ENCODE data around the gene TMEM86B. TPM values are rescaled to one million over a fixed set of nuclear protein-coding genes. Genes with fewer than 3 reads are reported as not detected.
A peak's percentile ranks its signal among the peaks of the same experiment; 100 is the strongest.

Gene TMEM86B
- total RNA-seq, 1 donor from 2014 or later: 7.7 TPM

GRCh38 chr19:55178781-55179599 lies 49.6 kb downstream of the TMEM86B start:
- DNase-seq: peak; percentile 98
- Mint-ChIP-seq H3K4me1 (peaks cover 20% of the 10 kb centered on the region), H3K36me3 (ENCODE audit: low read depth) (no peaks in the 10 kb centered on the region), H3K27ac (peak overlapping the region; percentile 63), H3K4me3 (peak overlapping the region; percentile 79), H3K9me3 (peaks cover 6% of the 10 kb centered on the region), H3K27me3 (peaks cover 50% of the 10 kb centered on the region)
- intact Hi-C loops (cut with micrococcal nuclease): loop anchor here (1.0 kb wide), 1 partner anchor 13 kb away; the partner anchor contains the start of gene DNAAF3

Other genes with a start within 250 kb of the TMEM86B start
- gene GP6, start 190.5 kb downstream of the TMEM86B start, total RNA-seq: 0.17 and 0.42 TPM in 2 replicates
- gene RDH13, start 165.6 kb downstream of the TMEM86B start, total RNA-seq: 21.7 and 23.2 TPM in 2 replicates
- gene EPS8L1, start 152.9 kb downstream of the TMEM86B start, total RNA-seq: 3.7 and 3.9 TPM in 2 replicates
- gene PPP1R12C, start 111.1 kb downstream of the TMEM86B start, total RNA-seq: 103 and 104 TPM in 2 replicates
- 0.36 and 0.51 TPM in 2 replicates for gene TNNT1, start 79.6 kb downstream of the TMEM86B start, total RNA-seq
- gene TNNI3, start 71.0 kb downstream of the TMEM86B start, total RNA-seq: not detected in 2 replicates
- not detected in 2 replicates for gene DNAAF3, start 62.1 kb downstream of the TMEM86B start, total RNA-seq
- gene SYT5, start 48.5 kb downstream of the TMEM86B start, total RNA-seq: not detected in 2 replicates
- gene PTPRH, start 19.3 kb downstream of the TMEM86B start, total RNA-seq: not detected in 2 replicates
- gene PPP6R1, start 30.3 kb upstream of the TMEM86B start, total RNA-seq: 196 and 216 TPM in 2 replicates
- 63.9 and 68.3 TPM in 2 replicates for gene HSPBP1, start 51.3 kb upstream of the TMEM86B start, total RNA-seq
- 5.9 and 7.9 TPM in 2 replicates for gene BRSK1, start 55.2 kb upstream of the TMEM86B start, total RNA-seq
- 0.28 and 0.69 TPM in 2 replicates for gene TMEM150B, start 96.6 kb upstream of the TMEM86B start, total RNA-seq
- gene KMT5C, start 111.1 kb upstream of the TMEM86B start, total RNA-seq: 31.3 and 32.2 TPM in 2 replicates
- gene COX6B2, start 126.0 kb upstream of the TMEM86B start, total RNA-seq: 0.26 TPM in 1 of 2 replicates, not detected in the other
- not detected in 2 replicates for gene GARIN5B, start 134.5 kb upstream of the TMEM86B start, total RNA-seq
- 0.21 TPM in 1 of 2 replicates, not detected in the other for gene IL11, start 141.7 kb upstream of the TMEM86B start, total RNA-seq
- gene TMEM190, start 148.1 kb upstream of the TMEM86B start, total RNA-seq: not detected in 2 replicates
- 9.7 and 11.3 TPM in 2 replicates for gene TMEM238, start 155.5 kb upstream of the TMEM86B start, total RNA-seq
- gene RPL28, start 157.2 kb upstream of the TMEM86B start, total RNA-seq: 1,992 and 2,022 TPM in 2 replicates
- gene UBE2S, start 179.0 kb upstream of the TMEM86B start, total RNA-seq: 227 and 248 TPM in 2 replicates
- not detected in 2 replicates for gene SHISA7, start 214.5 kb upstream of the TMEM86B start, total RNA-seq
- gene ISOC2, start 232.9 kb upstream of the TMEM86B start, total RNA-seq: 34.2 and 35.2 TPM in 2 replicates
- not detected in 2 replicates for gene C19orf85, start 236.0 kb upstream of the TMEM86B start, total RNA-seq
- gene ZNF628, start 247.9 kb upstream of the TMEM86B start, total RNA-seq: 8.8 and 10.0 TPM in 2 replicates

Measured in activated CD4-positive, alpha-beta T cell treated with anti-CD3 and anti-CD28 coated beads, Interleukin-2, amount 10 ng/mL, durations not matched to agents 24 days and 14 days (primary cell).